Measurements from ENCODE around the gene CDK18.

- TF ChIP-seq CTCF (IDR thresholded peaks at IDR 0.05), result no peak
- no peak for TF ChIP-seq POLR2A (IDR thresholded peaks at IDR 0.05)
Measured at GRCh38 chr1:205493241-205494085, 11.0 kb upstream of the CDK18 start.

All from adrenal gland (tissue), 5 donors.